Measurements from ENCODE around the gene TRHDE. TPM values are rescaled to one million over a fixed set of nuclear protein-coding genes. Genes with fewer than 3 reads are reported as not detected.

The TRHDE gene
- total and polyA plus RNA-seq, 2 donors from 2014 or later = 1.6 to 18.6 TPM

- Histone ChIP-seq H3K9me3 (ENCODE audit: control insufficient read depth in 2 of 3, insufficient read depth in 1 of 3, low read length in 3 of 3) (peaks cover 0 to 6% (median 0%) of the 10 kb centered on the region in 3 donors), H3K27me3 (ENCODE audit: control insufficient read depth, insufficient read depth, low read length) (no peaks in the 10 kb centered on the region), H3K4me1 (ENCODE audit: control insufficient read depth in 2 of 3, insufficient read depth in 2 of 3, low read depth in 1 of 3, low read length in 3 of 3) (no peaks in the 10 kb centered on the region), H3K4me3 (ENCODE audit: low read length in 3 of 3) (no peak overlapping the region), H3K27ac (ENCODE audit: low read depth in 2 of 2, low read length in 2 of 2) (no peak overlapping the region), H3K9ac (ENCODE audit: low read length in 3 of 3) (no peak overlapping the region), H3K36me3 (ENCODE audit: control insufficient read depth in 2 of 3, insufficient read depth in 3 of 3, low read length in 3 of 3) (peaks cover 0 to 11% (median 5%) of the 10 kb centered on the region in 3 donors)
- TF ChIP-seq CTCF (IDR thresholded peaks at IDR 0.05; ENCODE audit: borderline replicate concordance, extremely low read depth, insufficient read depth) = no peak
- DNase-seq (no peak), FAIRE-seq (no peak)
- intact Hi-C loops (cut with DNase I) = no loop called here
Measured at GRCh38 chr12:72485017-72485701, 213.0 kb downstream of the TRHDE start.

DNA sequence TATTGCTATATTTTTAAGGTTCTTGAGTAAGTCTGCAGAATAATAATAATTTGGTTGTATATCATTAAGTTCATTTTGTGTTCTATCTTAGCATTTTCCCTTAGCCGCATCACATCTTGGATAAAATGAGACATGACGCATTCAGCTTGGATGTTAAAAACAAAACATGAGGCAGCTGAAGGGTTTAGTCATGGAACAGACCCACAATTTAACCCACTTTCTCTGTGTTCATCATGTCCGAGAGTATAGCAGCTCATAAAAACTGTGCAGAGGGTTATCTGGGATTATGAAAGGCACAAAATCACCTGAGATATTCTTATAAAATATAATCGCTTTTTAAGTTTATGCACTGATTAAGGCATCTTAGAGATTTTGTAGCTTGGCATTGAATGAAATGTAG is 219.3 kb downstream of the TRHDE start:
- intact Hi-C loops (cut with DNase I) = no loop called here
- H3K4me1 ChIP-seq (ENCODE audit: control insufficient read depth in 2 of 3, insufficient read depth in 2 of 3, low read depth in 1 of 3, low read length in 3 of 3) = peaks cover 0 to 2% (median 0%) of the 10 kb centered on the region in 3 donors
- no peak overlapping the region for H3K9ac ChIP-seq (ENCODE audit: low read length in 3 of 3)
- peaks cover 0 to 2% (median 0%) of the 10 kb centered on the region in 3 donors for H3K9me3 ChIP-seq (ENCODE audit: control insufficient read depth in 2 of 3, insufficient read depth in 1 of 3, low read length in 3 of 3)
- no peak overlapping the region for H3K27ac ChIP-seq (ENCODE audit: low read depth in 2 of 2, low read length in 2 of 2)
- FAIRE-seq (no peak), DNase-seq (no peak)
- no peak for TF ChIP-seq CTCF (IDR thresholded peaks at IDR 0.05; ENCODE audit: borderline replicate concordance, extremely low read depth, insufficient read depth)
- H3K4me3 ChIP-seq (ENCODE audit: low read length in 3 of 3) = no peak overlapping the region
- H3K27me3 ChIP-seq (ENCODE audit: control insufficient read depth, insufficient read depth, low read length) = no peaks in the 10 kb centered on the region
- H3K36me3 ChIP-seq (ENCODE audit: control insufficient read depth in 2 of 3, insufficient read depth in 3 of 3, low read length in 3 of 3) = peaks cover 0 to 2% (median under 1%) of the 10 kb centered on the region in 3 donors

GRCh38 chr12:72493407-72493806 is 221.2 kb downstream of the TRHDE start:
- Histone ChIP-seq H3K4me1 (ENCODE audit: control insufficient read depth in 2 of 3, insufficient read depth in 2 of 3, low read depth in 1 of 3, low read length in 3 of 3) (peaks cover 0 to 2% (median 0%) of the 10 kb centered on the region in 3 donors), H3K36me3 (ENCODE audit: control insufficient read depth in 2 of 3, insufficient read depth in 3 of 3, low read length in 3 of 3) (no peaks in the 10 kb centered on the region), H3K4me3 (ENCODE audit: low read length in 3 of 3) (no peak overlapping the region), H3K27ac (ENCODE audit: low read depth in 2 of 2, low read length in 2 of 2) (no peak overlapping the region), H3K27me3 (ENCODE audit: control insufficient read depth, insufficient read depth, low read length) (no peaks in the 10 kb centered on the region), H3K9me3 (ENCODE audit: control insufficient read depth in 2 of 3, insufficient read depth in 1 of 3, low read length in 3 of 3) (no peaks in the 10 kb centered on the region), H3K9ac (ENCODE audit: low read length in 3 of 3) (no peak overlapping the region)
- FAIRE-seq (no peak), DNase-seq (no peak)
- intact Hi-C loops (cut with DNase I) = no loop called here
- no peak for TF ChIP-seq CTCF (IDR thresholded peaks at IDR 0.05; ENCODE audit: borderline replicate concordance, extremely low read depth, insufficient read depth)
